GM19397 (cell line): ENCODE results near the gene PAX3.
"Not testable (repeated sequence)": the region's sequence is repeated elsewhere in the genome, so short reads cannot be mapped to it uniquely, and the experiment has no call there.

Source experiments
- ATAC-seq: cut with Tn5 transposase; IDR thresholded peaks from one replicate; pipeline ENCODE4 v1.9.1; 2021; ENCODE audit warnings: mild to moderate bottlenecking, moderate library complexity; ENCODE audit not compliant: unreplicated experiment

PAX3 gene

DNA sequence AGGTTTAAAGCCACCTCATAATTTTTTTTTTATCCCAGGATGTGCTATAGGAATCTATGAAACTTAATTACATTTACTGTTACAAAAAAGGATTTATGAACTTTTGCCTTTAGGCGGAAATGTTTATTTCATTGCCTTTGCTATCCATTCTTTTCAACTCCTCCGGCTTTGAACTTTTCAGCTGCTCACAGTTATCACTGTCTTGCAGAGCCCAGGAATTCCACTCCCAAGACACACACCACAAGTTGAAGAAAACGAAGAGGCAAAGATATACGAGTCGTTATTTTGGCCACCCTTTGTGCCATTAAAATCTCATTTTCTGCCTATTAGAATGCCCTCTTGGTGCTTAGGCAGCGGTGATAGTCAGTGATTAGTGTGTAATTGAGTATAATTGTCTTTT is 80.0 kb downstream of the PAX3 start:
- no peak for ATAC-seq

DNA sequence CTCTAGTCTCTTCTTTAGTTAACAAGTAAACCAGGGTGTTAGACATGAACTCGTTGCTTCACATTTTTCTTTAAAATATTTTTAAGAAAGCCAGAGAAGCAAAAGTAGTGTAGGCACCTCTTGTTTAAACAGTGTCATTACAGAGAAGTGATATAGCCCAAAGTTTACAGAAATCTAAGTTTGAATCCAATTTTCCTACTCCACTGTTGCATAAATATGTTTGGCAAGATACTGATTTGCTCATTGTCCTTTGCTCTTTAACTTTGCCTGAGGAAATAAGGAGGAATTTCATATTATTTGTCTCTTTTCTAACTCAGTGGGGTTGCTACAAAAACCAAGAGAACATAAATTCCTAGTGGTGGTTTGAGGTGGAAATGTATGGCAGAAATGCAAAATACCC is 81.1 kb downstream of the PAX3 start:
- no peak for ATAC-seq

DNA sequence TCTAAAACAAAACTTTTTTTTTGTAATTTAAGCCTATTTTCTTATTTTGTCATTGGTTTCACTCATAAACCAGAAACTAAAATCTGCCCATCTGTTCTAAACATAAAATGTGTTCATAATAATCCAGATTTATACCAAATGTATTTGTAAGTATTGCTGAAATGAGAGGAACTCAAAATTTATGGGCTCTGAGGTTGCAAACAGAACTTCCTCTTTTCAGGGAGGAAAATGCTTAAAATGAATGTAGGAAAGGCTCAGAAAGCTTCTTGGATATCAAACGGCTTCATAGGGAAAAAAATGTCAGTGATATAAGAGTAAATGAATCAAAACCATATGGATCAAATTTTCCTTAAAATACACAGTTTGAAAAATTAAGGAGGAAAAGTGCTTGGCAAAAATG is 83.9 kb downstream of the PAX3 start:
- no peak for ATAC-seq

DNA sequence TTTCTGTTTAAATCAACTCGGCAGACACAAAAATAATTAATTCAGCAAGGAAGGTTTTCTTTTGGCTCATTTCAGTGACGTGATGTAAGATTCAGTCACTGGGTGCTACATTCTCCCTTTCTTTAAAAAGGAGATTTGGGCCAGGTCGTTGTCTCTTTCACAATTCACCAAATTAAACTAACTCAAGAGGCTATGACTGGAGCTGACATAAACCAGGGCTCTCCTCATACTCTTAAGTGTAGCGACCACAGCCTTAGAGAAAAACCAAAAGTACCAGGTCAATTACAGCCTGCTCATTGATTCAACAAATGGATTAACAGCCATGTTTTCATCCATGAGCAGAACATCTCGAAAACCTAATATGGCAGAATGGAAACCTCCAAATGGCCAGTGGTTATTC is 85.7 kb downstream of the PAX3 start:
- no peak for ATAC-seq

DNA sequence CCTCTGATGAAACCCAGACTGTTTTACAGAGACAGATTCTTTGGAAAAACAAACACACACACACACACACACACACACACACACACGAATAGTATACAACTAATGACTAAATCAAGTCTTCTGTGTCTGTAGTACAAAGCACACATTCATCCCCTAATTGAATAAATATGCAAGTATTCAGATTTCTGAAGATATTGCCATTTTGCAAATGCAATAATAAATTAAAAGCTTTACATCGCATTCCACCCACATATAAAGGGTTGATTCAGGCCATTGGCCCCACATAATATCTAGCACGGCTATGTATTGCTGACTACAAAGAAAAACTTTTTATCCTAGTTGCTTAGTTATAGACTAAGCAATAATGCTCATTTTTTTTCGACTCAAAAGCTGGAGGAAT is 86.2 kb downstream of the PAX3 start:
- no peak for ATAC-seq

DNA sequence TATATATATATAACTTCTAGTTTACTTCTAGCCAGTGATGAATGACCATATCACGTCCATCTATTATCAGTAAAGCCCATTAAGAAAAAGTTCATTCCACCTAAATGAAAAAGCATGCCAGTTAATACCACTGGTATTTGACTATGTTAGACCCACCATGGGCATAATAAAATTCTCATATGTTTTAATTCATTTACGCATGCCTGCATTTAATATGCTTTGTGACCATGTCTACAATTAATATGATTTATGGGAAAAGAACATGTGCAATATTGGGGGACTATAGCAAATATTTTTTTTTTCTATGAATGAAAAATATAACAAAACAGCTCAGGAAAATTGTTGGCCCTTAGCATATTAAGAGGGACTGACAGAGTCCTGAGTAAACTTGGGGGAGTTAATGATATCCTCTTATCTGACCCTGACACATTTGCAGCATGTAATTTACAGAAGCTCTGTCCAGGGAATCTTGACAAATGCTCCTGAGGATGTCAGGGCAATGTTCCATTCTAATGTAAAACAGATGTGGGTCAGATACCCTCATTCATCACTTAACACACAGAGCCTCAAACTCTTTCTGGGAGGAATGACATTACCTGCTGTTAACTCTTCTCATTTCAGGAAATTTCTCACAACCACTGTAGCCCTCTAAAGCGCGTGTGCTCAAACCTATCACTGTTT is 90.6 kb downstream of the PAX3 start:
- no peak for ATAC-seq

DNA sequence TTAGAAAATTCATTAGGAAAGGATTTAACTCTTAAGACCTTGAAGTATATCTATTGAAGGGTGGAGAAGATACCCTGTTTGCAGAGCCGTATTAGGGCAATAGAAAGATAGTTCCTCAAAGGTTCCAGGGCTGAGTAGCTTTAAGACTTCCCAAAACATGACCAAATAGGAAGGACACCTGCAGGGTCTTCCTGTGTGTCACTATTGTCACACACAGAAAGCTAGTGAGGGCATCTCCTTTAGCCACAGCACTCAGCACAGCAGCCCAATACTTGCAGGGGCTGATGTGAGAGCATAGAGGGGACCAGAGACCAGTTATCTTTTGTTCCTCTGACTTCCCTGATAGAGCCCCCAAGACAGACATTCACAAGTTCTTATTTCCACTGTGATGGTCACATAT is 93.7 kb downstream of the PAX3 start:
- no peak for ATAC-seq

DNA sequence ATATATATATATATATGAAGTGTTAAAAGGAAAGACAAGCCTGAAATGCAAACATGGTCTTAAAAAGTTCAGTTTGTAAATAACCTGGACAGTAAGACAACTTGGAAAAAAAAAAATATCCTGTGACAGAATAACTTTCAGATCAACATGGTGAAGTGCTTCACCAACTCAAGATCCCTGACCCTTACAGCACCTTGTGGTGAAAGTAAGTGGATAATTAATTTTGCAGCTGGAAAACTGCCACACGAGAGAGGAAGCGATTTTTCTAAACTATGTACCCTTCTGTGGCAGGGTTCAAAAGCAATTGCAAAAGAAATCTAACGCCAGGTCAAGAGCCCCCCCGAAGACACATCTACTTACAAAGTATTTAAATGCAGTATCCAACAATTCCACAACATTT is 95.8 kb downstream of the PAX3 start:
- ATAC-seq, result no peak

DNA sequence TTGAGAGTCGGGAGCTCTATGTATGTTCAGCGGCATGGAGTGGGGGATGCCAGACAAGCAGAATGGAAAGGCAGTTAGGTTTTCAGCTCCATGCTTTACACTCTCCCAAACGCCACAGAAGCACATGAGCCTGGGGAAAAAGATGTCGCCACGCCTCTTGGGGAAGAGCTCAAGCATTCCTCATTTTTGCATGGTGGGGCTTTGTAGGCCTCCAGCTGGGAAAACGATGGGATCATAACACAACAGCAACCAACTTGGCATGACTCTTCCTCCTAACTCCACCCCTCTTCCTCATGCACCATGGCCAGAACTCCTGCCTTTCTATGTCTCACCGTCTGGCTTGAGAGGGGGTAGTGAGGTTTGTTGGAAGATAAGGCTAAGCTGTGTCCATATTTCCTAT is 102.6 kb downstream of the PAX3 start:
- no peak for ATAC-seq

DNA sequence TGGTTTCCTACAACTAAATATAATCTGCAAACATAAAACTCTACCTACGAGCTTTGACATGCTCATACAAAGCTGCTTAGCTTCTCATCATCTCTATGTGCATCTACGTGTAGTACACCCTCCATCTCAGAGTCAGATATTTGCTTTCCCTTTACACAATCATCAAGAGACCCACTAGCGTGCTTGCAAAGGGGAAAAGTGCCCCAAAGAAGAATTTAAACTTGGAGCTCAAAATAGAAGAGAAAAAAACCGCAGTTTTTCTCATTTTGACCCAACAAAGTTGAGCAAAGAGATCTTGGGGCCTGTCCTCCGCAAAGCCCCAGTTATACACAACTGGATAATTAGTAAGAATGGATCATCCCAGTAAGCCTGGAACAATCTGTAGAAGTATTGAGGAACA is 104.1 kb downstream of the PAX3 start:
- ATAC-seq, result no peak

DNA sequence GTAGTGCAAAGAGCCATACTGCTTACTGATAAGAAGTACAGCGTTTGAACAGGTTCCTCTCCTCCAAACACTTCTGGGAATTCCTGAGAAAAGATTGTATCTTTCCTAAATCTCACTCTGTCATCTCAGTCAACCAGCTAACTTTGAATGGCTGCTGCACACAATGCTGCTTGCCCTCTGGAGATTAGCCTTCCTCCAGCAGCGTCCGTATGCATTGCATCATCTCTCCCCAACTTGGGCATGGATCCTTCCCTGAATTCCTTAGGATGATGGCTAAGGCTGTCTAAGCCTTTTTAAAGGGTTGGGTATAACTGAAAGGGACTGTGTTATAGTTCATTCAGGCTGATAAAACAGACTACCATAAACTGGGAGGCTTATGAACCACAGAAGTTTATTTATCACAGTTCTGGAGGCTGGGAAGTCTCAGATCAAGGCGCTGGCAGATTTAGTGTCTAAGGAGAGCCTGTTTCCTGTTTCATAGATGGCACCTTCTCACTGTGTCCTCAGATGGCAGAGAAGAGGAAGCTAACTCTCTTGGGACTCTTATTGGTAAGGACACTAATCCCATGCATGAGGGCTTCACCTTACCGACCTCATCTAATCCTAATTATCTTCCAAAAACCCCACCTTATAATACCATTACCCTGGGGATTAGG is 105.3 kb downstream of the PAX3 start:
- ATAC-seq, result no peak

DNA sequence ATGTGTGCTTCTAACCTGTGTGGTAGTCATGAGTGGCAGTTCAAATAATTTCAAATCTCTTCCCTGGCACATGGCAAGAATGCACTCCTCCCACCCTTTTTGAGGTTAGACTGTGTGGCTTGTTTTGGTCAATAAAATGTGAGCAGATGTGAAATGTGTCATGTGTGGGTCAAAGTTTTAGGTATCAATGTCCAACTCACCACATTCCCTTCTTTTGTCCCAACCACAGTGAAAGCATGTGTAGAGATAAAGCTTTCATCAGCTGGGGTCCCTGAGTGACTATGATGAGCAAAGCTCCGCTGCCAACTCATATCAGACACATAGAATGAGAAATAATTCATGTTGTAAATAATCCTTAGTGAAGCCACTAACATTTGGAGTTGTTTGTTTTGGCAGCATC is 118.2 kb downstream of the PAX3 start:
- no peak for ATAC-seq

DNA sequence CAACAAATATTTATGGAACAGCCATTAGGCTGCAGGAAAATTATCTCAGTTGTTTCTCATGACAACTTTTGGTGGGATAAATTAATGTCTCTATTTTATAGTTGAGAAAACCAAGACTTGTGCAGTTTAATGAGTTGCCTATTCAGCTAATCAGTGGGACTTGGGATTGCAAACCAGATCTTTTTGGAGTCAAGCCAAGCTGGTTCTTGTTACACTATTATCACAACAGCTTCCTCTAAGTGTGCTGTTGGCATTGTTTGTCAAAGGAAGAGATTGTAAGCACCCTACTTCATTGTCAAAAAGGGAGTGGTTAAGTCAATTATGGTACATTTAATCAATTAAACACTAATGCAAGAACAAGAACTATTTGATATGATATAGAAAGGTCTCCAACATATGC is 119.2 kb downstream of the PAX3 start:
- ATAC-seq, result no peak

DNA sequence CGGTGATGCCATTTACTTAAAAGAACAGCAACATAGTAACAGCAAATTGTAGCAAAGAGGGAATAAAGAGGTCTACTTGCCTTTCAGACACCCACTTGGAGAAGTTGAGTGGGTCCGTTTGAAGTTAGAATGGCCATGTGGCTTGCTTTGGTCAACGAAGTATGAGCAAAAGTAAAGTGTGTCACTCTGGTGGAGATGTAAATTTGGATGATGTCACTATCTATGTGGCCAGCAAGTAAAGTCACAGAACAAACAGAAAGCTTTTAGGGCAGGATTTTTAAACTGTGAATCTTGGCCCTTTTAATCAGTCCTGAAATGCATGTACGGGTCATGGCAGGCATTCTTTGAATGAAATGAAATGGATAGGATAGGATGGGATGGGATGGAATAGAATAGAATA is 120.3 kb downstream of the PAX3 start:
- no peak for ATAC-seq

DNA sequence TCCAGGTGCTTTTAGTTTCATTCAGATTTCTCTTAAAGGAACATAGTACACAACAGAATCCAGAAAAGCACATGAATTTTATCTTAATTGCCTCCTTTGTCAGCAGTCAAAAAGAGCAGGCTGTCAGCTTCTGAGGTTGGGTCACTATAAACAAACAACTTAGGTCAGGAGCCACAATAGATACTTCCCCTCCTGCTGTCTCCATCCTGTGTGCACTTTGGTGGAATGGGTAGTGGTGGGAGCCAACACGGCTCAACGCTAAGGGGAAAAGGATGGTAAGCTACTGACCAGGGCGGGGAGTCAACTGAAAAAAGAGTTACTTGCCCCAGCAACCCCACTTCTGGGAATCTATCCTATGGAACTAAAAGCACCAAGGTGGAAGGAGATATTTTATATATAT is 121.9 kb downstream of the PAX3 start:
- no peak for ATAC-seq

DNA sequence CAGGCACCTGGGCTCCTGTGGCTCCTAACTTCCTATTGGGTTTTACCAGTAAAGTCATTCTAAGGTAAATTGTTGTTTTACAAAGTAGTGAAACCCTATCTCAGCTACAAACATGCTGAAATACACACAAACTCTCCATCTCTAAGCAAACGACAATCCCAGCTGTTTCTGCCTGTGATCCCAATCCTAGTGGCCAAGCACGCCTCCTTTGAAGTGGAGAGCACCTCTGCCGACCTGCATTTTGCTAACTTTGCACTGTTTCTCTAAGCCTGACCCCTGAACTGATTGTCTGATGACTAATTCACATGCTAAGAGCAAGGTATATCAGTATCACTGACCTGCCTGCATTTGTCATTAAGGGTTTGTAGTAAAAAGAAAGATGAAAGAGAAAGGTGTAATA is 124.3 kb downstream of the PAX3 start:
- no peak for ATAC-seq

DNA sequence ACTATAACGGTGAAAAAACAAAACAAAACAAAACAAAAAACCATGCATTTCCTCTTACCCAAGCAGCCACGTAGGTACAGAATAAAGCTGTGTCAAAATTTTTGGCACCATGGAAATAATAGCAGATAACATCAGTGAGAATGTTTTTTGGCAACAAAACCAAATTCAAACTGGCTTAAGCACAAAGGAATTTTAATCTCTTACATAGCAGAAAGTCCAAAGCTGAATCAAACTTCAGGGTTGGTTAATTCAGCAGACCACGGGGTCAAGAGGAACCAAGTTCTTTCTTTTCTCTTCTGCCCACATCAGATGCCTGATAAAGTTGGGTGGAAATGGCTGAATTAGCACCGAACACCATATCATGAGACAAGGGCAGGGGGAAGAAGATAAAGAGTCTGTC is 129.5 kb downstream of the PAX3 start:
- ATAC-seq, result no peak

DNA sequence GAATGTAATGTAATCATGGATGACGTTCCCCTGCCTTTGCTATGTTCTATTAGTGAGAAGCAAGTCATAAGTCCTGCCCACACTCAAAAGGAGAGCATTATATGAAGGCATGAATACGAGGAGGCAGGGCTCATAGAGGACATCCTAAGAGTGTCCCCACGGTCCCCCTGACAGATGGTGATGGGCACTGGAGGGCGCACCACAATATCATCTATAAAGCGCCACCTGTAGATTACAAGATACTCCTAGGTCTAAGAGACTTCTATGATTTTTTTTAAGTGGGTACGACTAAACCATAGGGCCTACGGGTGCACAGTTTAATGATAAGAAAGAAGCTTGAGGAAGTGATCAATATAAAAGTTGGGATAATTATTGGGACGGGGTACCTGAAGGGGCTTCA is 131.0 kb downstream of the PAX3 start:
- ATAC-seq, result no peak

DNA sequence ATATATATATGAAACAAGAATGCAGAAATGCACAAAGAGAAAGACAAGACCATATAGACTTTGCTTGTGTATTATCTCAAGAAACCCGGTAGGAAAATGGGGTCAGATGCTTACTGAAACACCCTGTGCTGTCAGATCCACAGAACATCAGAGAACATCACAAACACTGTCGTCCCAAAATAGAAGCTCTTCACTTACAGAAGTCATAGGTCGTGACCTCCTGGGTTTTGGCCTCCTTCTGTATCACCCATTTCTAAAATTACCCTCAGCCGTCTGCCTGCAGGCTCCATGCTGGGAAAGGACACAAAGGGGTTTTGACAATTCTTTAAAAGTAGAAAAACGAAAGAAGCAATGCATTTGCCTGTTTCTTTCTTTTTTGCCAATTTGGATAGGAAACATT is 137.9 kb downstream of the PAX3 start:
- ATAC-seq, result no peak

DNA sequence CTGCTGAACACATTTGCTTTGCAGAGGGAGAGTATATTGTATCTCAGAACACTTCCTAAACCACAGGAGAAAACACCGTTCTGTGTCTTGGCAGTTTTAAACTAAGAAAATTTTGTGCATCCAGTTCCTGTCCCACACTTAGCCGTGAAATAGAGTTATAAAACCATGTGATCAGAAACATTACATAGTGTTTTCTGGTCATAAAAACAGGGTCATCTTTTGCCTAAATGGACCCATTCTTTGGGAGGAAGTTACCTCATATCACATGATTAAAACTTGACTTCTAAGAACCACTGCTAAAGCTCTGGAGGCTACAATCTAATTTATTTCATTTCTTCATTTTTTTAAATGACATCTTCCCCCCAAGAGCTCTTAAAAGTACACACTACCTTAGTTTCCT is 138.7 kb downstream of the PAX3 start:
- ATAC-seq, result no peak

DNA sequence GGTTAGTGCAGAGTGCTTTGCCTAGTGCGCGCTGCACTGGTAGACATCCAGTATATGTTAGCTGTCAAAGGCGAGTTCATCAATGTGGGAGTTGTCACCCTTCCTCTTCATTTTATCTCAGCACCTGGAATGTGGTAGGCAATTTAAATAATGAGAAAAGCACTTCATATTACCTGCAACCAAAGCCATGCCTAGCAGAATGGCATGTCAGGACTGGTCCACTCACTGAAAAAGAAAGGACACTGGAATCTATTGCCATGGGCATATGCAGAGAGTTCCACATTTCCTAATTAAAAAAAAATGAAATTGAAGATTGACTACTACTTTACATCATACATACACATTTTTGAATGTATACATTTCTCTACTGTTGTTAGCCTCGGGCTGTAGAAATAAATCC is 139.6 kb downstream of the PAX3 start:
- no peak for ATAC-seq

DNA sequence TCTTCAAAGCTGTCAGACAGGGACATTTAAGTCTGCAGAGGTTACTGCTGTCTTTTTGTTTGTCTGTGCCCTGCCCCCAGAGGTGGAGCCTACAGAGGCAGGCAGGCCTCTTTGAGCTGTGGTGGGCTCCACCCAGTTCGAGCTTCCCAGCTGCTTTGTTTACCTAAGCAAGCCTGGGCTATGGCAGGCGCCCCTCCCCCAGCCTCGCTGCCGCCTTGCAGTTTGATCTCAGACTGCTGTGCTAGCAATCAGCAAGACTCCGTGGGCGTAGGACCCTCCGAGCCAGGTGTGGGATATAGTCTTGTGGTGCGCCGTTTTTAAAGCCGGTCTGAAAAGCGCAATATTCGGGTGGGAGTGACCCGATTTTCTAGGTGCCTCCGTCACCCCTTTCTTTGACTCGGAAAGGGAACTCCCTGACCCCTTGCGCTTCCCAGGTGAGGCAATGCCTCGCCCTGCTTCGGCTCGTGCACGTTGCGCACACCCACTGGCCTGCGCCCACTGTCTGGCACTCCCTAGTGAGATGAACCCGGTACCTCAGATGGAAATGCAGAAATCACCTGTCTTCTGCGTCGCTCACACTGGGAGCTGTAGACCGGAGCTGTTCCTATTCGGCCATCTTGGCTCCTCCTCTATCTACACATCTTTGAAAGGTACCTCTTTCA is 143.7 kb downstream of the PAX3 start:
- ATAC-seq, result not testable (repeated sequence)
